ENCODE results near the gene FREM2.

DNA sequence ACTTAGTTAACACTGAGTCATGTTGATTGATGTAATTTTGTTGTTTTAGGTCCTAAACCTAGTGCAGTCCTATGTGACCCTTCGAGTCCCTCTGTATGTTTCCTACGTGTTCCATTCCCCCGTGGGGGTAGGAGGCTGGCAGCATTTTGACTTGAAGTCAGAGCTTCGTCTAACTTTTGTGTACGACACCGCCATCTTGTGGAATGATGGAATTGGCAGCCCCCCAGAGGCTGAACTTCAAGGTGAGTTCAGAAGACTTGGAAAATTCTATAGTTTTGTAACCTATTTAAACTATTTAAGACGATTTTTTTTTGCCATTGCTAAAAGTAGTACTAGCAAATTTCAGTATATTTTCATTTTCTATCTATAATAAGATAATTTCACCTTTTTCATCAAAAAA, 185.8 kb downstream of the FREM2 start:
- TF ChIP-seq, protein P1, sequence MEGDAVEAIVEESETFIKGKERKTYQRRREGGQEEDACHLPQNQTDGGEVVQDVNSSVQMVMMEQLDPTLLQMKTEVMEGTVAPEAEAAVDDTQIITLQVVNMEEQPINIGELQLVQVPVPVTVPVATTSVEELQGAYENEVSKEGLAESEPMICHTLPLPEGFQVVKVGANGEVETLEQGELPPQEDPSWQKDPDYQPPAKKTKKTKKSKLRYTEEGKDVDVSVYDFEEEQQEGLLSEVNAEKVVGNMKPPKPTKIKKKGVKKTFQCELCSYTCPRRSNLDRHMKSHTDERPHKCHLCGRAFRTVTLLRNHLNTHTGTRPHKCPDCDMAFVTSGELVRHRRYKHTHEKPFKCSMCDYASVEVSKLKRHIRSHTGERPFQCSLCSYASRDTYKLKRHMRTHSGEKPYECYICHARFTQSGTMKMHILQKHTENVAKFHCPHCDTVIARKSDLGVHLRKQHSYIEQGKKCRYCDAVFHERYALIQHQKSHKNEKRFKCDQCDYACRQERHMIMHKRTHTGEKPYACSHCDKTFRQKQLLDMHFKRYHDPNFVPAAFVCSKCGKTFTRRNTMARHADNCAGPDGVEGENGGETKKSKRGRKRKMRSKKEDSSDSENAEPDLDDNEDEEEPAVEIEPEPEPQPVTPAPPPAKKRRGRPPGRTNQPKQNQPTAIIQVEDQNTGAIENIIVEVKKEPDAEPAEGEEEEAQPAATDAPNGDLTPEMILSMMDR (IDR thresholded peaks at IDR 0.05): peak; percentile 37; the same call in 2 of the 3 replicates
- TF ChIP-seq POLR2A (IDR thresholded peaks at IDR 0.05; ENCODE audit: low read length): no peak
- no peak for TF ChIP-seq NFE2L2 (conservative IDR thresholded peaks at IDR 0.05; ENCODE audit: low read length)
